Osteoblast (primary cell): ENCODE measurements around the gene LANCL2. TPM values are rescaled to one million over a fixed set of nuclear protein-coding genes. Genes with fewer than 3 reads are reported as not detected.

Experiments used
- DNase-seq: peaks from one replicate; pipeline ENCODE4 v3.0.0; 2011; ENCODE audit warnings: low spot score, mixed read lengths; ENCODE audit not compliant: insufficient read length; ENCODE audit errors: missing footprints
- H2AFZ ChIP-seq: 2 replicates; pipeline ENCODE4 v1.6.0; 2011; ENCODE audit warnings: mild to moderate bottlenecking, low read length
- H3K27ac ChIP-seq: 2 replicates; pipeline ENCODE4 v1.5.1; 2011; ENCODE audit warnings: mild to moderate bottlenecking, low read depth, low read length, moderate library complexity
- H3K27me3 ChIP-seq: 2 replicates; pipeline ENCODE4 v1.6.0; 2012; ENCODE audit warnings: mild to moderate bottlenecking, control low read depth, inconsistent platforms, low read length, moderate library complexity; ENCODE audit not compliant: insufficient read depth
- H3K36me3 ChIP-seq: 2 replicates; pipeline ENCODE4 v1.5.1; 2011; ENCODE audit warnings: mild to moderate bottlenecking, low read length, control low read depth, moderate library complexity; ENCODE audit not compliant: insufficient read depth
- H3K4me1 ChIP-seq: 2 replicates; pipeline ENCODE4 v1.5.1; 2011; ENCODE audit warnings: mild to moderate bottlenecking, low read length, control low read depth, moderate library complexity; ENCODE audit not compliant: insufficient read depth
- H3K4me2 ChIP-seq: 2 replicates; pipeline ENCODE4 v1.6.0; 2011; ENCODE audit warnings: mild to moderate bottlenecking, low read length; ENCODE audit not compliant: insufficient read depth
- H3K4me3 ChIP-seq: fragments of 200-600 bp; sonication (generic); 3 replicates; pipeline ENCODE4 v1.5.1; 2012; ENCODE audit warnings: mild to moderate bottlenecking, low read length, inconsistent platforms; ENCODE audit not compliant: insufficient read depth
- H3K79me2 ChIP-seq: 2 replicates; pipeline ENCODE4 v1.6.0; 2012; ENCODE audit warnings: mild to moderate bottlenecking, low read length, control low read depth, inconsistent platforms; ENCODE audit not compliant: insufficient read depth
- H3K9me3 ChIP-seq: 2 replicates; pipeline ENCODE4 v1.5.1; 2011; ENCODE audit warnings: low read depth, low read length, control low read depth
- H4K20me1 ChIP-seq: 2 replicates; pipeline ENCODE4 v1.6.0; 2012; ENCODE audit warnings: mild to moderate bottlenecking, low read length, control low read depth; ENCODE audit not compliant: insufficient read depth
- total RNA-seq: library from RNA; depleted of rRNA; stranded (reverse); fragments of >200 nt; gene quantifications from 2 replicates; pipeline ENCODE4 v1.2.3, GENCODE V29; 2012
- TF ChIP-seq, protein P1 (sequence below): IDR thresholded peaks from 2 replicates; pipeline ENCODE4 v1.5.1; 2011; ENCODE audit warnings: mild to moderate bottlenecking, low read depth, low read length, moderate library complexity; ENCODE audit errors: extremely low read depth

The LANCL2 gene
- total RNA-seq, 1 donor, result 19.2 TPM

DNA sequence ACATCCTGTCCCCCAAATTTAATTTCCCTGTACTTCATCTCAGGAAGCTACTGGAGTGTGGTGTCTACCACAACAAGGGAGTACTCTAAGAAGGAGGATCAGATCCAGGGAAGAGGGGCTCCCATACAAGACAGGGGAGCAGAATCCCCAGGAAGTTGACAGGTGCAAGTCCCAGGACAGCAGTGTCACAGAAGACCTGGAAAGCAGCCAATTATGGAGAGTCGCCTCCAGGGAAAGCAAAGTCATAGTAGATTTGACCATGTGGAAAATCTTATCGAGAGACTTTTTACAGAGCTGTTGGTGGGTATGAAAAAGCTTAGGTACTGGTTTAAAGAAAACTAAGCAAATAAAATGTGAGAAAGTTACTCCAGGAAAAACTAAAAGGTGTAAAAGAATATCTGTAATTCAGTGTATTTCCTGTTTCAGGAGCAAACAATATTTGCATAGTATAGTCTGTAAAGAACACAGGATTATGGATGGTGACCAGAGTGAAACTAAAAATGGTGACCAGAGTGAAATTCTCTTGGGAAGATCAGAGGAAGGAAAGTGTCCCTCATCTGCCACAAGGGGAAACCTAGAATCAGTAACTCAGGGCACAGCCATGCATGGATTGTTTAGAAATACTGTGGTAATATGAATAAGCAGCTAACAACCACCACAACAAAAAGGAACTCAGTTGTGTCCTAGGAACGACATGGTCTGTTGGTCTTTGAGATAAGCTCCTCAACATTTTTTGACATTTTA, 44.5 kb downstream of the LANCL2 start:
- no peak overlapping the region for H3K4me3 ChIP-seq
- H3K79me2 ChIP-seq, result no peaks in the 10 kb centered on the region
- no peak overlapping the region for H3K4me2 ChIP-seq
- no peaks in the 10 kb centered on the region for H3K27me3 ChIP-seq
- TF ChIP-seq, protein P1, sequence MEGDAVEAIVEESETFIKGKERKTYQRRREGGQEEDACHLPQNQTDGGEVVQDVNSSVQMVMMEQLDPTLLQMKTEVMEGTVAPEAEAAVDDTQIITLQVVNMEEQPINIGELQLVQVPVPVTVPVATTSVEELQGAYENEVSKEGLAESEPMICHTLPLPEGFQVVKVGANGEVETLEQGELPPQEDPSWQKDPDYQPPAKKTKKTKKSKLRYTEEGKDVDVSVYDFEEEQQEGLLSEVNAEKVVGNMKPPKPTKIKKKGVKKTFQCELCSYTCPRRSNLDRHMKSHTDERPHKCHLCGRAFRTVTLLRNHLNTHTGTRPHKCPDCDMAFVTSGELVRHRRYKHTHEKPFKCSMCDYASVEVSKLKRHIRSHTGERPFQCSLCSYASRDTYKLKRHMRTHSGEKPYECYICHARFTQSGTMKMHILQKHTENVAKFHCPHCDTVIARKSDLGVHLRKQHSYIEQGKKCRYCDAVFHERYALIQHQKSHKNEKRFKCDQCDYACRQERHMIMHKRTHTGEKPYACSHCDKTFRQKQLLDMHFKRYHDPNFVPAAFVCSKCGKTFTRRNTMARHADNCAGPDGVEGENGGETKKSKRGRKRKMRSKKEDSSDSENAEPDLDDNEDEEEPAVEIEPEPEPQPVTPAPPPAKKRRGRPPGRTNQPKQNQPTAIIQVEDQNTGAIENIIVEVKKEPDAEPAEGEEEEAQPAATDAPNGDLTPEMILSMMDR, result no peak
- H2AFZ ChIP-seq, result no peak overlapping the region
- no peaks in the 10 kb centered on the region for H3K4me1 ChIP-seq
- peaks cover 4% of the 10 kb centered on the region for H3K36me3 ChIP-seq
- no peaks in the 10 kb centered on the region for H3K9me3 ChIP-seq
- DNase-seq, result no peak
- H3K27ac ChIP-seq, result no peak overlapping the region
- H4K20me1 ChIP-seq, result no peaks in the 10 kb centered on the region

DNA sequence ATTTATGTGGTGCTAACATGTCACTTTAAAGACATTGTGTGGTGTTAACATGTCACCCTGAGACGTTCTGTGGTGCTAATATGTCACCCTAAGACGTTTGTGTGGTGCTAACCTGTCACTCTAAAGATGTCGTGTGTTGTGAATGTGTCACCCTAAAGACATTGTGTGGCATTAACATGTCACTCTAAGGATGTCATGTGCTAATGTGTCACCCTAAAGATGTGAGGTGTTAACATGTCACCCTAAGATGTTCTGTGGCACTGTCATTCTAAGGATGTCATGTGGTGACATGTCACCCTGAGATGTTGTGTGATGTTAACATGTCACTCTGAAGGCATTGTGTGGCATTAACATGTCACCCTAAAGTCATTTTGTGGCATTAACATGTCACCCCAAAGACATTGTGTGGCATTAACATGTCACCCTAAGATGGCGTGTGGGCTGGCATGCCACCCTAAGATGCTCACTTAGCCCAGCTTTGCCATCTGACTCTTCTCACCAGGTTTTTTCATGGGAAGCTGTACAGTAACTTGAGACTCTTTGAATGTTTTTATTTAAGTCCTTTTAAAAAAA, 45.6 kb downstream of the LANCL2 start:
- Histone ChIP-seq H3K4me1 (no peaks in the 10 kb centered on the region), H3K36me3 (peaks cover 4% of the 10 kb centered on the region), H3K27me3 (no peaks in the 10 kb centered on the region), H3K4me3 (no peak overlapping the region), H2AFZ (no peak overlapping the region), H3K79me2 (no peaks in the 10 kb centered on the region), H3K4me2 (no peak overlapping the region), H4K20me1 (no peaks in the 10 kb centered on the region), H3K9me3 (no peaks in the 10 kb centered on the region), H3K27ac (no peak overlapping the region)
- TF ChIP-seq, protein P1, result no peak
- DNase-seq, result no peak

DNA sequence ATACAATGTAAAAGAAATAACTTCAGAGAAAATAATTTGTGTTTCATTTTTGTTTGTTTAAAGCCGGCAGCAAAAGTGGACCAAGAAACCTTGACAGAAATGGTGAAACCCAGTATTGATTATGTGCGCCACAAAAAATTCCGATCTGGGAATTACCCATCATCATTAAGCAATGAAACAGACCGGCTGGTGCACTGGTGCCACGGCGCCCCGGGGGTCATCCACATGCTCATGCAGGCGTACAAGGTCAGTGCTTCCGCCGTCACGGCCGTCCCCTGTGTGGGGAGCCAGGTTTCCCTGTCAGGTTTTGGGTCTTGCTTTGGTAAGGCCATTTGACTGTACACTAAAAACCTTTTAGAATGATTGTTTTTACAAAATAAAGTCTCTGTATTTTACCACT, 46.7 kb downstream of the LANCL2 start:
- Histone ChIP-seq H3K4me3 (no peak overlapping the region), H3K79me2 (no peaks in the 10 kb centered on the region), H3K4me1 (no peaks in the 10 kb centered on the region), H2AFZ (no peak overlapping the region), H3K27ac (no peak overlapping the region), H3K4me2 (no peak overlapping the region), H3K36me3 (peaks cover 4% of the 10 kb centered on the region), H3K9me3 (no peaks in the 10 kb centered on the region), H3K27me3 (no peaks in the 10 kb centered on the region), H4K20me1 (no peaks in the 10 kb centered on the region)
- TF ChIP-seq, protein P1, result no peak
- DNase-seq, result no peak

DNA sequence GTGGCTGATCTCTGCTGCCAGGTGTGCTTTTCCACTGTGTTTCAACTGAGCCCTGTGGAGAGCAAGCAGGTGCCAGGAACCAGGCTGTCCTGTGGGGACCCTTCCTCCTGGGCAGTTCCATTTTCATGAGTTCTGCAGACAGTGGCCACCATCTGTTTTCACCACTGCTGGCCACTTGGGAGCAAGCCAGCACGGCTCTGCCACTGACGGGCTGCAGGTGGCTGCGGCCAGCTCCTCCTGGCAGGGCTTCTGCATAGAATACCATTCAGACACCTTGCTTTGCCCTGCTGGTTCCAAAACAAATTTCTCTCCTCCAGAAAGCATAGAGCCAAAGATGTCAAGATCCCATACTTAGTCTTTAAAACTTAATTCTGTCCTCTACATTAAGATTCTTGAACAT, 48.3 kb downstream of the LANCL2 start:
- DNase-seq, result no peak
- Histone ChIP-seq H3K27me3 (no peaks in the 10 kb centered on the region), H3K4me2 (no peak overlapping the region), H3K27ac (no peak overlapping the region), H4K20me1 (no peaks in the 10 kb centered on the region), H3K9me3 (no peaks in the 10 kb centered on the region), H3K4me3 (no peak overlapping the region), H2AFZ (no peak overlapping the region), H3K36me3 (no peaks in the 10 kb centered on the region), H3K4me1 (no peaks in the 10 kb centered on the region), H3K79me2 (no peaks in the 10 kb centered on the region)
- TF ChIP-seq, protein P1, result no peak
